Occipital lobe (tissue), 2 donors: ENCODE data around the gene INF2. TPM values are rescaled to one million over a fixed set of nuclear protein-coding genes. Genes with fewer than 3 reads are reported as not detected.
"Not testable (repeated sequence)": the region's sequence is repeated elsewhere in the genome, so short reads cannot be mapped to it uniquely, and the experiment has no call there.

Experiments used
- DNase-seq: peaks from one replicate; lab custom pipeline; 2025; lab: John Stamatoyannopoulos, UW
- total RNA-seq: library from RNA; depleted of rRNA; stranded (reverse); fragments of >200 nt; gene quantifications from one replicate; pipeline ENCODE4 v1.2.3, GENCODE V29; 2014

INF2 gene
- 8.4 TPM for total RNA-seq

DNA sequence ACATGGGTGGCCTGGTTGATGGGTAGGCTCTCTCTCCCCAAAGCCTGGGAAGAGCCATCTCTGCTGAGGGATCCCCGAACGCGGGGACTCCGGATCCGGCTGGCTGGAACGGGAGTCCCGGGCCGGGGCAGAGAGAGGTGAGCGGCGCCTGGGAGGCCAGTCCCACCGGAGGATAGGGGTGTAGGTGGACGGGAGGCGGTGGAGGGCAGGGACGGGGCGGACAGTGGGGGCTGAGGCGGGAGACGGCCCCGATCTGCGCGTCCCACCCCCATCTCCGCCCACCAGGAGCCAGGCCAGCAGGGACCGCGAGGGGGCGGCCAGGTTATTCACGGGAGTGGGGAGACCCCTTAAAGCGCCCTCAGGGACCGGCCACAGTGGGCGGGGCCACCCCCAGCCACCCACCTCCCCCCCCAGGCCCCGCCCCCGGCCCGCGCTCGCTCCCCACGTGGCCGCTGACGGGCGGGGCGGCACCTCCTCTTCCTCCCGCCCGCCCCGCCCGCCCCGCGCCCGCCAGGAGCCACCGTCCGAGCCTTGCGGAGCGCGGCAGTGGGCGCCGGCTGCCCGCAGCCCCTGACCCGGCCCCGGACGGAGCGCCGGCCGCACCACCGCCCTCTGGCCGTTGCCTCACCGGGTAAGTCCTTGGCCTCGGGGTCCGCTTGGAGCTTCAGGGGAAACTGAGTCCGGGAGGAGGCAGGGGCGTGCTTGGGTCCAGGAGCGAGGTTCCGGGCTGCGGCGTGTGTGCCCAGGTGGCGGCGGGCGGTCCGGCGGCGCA, at the start of gene INF2:
INF2 (plus strand) TSS at position 510 of the 772 bp plus-strand sequence. CDS start 11,748 bp downstream, outside the sequence.
- DNase-seq, result no peak

DNA sequence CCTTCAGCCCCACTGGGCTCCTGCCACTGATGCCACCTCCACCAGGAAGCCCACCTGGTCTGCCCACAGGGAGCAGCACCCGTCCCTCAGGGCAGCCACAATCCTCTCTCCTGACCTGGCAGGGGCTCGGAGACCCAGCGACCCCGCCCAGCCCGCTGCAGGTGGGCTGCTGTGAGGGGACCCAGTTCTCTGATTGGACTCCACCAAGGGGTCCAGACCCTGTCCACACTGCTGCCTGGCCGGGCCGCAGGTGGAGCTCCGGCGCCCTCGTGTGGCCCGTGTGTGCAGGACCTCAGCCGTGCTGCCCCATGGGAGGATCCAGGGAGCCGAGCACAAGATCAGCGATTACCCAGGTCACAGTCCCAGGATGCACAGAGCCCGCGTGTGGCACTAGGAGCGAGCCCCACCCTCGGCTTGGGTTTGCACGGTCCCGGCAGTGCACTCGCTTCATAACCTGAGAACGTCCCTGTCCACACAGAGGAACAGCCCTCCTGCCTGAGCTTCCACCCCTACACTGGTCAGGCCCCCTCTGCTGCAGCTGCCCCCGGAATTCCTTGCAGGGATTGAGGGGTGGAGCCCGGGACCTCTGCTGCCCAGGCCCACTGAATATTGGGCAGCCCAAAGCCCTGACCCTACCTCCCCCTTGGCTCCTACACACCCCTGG, 49.4 kb upstream of the INF2 start:
- peak; percentile 47 for DNase-seq

- DNase-seq, result no peak
Measured at GRCh38 chr14:104640681-104641080, 48.7 kb upstream of the INF2 start.

DNA sequence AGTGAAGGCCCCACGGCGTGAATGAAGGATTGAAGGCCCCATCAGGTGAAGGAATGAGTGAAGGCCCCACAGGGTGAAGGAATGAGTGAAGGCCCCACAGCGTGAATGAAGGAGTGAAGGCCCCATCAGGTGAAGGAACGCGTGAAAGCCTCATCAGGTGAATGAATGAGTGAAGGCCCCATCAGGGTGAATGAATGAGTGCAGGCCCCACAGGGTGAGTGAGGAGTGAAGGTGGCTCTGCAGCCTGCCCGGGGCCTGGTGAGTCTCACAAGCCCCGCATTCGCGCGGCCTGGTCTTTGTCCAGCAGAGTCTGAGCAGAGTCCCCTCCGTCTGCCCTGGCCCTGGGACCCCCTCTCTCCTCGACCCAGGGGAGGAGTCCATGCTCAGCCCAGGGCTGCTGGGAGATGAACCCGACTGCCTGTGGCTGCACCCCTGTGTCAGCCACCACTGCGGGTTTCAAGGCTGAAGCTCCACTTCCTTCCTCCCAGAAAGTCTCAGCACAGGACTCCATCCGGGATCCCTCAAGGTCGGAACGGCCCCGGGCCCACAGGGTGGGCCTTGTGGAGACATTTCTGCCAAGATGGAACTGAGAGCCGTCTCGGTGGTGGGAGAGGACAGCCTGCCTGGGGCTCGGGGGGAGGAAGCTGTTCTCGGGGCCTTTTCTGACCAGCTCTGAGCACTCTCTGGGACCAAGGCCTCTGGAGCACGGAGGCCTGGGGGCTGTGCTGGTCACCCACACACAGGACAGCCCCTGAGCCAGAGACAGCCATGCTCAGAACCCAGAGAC, 47.5 kb upstream of the INF2 start:
- DNase-seq, result no peak

GRCh38 chr14:104642540-104642868, 46.9 kb upstream of the INF2 start:
- no peak for DNase-seq

DNA sequence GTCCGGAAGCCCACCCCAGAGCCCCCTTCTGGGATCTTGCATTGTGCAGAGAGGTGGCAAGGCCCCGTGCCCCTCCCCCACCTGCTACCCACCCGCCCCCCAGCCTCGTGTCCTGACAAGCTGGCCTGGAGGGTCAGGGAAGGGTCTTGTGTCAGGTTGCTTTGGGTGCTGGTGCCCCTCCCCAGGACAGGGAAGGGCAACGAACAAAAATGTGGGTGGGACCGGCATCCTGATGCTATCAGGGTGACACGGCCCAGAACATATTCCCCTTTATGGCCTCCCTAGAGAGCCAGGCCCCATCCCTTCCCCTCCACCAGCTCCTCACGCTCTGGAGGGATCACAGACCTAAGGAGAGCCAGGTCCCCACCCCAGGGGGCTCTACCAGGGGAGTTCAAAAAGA, 46.1 kb upstream of the INF2 start:
- no peak for DNase-seq

GRCh38 chr14:104644091-104644635, 45.3 kb upstream of the INF2 start:
- DNase-seq, result no peak

- DNase-seq, result no peak
Measured at GRCh38 chr14:104644656-104645378, 44.6 kb upstream of the INF2 start.

DNA sequence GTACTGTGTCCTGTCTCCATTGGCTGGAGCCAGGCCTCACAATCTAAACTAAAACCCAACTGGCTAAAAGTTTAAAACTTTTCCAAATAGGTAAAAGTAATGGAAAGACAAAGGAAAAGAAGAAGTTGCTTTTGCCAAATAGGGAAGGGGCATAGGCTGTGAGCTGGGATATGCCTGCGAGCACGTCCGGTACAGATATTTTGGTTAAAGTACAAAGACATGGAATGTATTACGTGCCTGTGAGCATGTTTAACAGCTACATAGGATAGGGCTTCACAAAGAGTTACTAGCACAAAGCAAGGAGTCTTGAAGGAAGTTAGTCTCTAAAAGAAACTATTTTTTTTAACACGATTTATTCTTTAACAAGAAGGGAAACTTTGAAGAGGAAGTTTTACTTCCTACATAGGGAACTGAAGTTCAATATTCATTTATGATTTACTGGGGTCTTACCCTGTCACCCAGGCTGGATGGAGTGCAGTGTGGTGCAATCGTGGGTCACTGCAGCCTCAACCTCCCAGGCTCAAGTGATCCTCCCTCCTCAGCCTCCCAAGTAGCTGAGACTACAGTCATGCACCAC, 41.9 kb upstream of the INF2 start:
- DNase-seq, result no peak

DNA sequence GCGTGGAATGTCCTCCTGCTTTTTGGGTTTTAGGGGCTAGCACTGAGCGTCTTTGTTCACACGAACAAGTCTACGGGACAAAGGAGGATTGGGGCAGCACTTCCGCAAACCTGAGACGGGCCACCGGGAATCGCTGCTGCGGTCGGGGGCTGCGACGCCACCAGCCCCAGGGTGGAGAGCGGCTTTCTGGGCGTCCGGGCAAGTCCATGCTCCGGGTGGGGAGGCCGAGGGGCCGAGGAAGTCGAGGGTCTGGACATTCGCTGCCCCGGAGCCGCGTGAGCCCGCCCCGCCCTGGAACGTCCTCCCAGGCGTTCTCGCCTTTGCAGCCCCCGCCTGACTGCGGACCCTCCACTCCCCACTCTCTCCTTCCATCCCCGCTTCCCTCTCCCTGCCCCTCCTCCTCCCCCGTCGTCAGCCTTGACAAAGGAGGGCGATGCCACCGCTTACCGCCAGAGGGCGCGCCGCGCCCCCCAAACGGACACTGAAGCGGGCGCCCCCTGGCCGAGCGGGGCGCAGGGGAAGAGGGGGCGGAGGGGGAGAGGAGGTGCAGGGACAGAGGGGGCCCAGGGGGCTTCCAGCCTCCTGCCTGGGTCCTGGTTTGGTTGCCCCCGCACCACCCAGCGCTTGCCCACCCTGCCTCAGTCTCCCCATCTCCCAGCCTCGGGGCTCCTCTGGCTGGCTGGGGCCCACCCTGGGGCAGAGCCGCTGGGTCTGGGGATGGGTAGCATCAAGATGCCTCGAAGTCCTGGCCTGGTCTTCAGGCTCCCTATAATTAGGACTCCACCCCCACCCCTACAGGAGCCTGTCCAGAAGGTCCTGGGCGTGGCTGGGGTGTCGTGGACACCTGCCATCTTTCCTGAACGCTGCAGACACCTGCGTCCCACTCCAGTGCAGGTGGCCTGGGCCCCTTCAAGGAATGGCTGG, 39.1 kb upstream of the INF2 start:
- DNase-seq, result peak; percentile 17

DNA sequence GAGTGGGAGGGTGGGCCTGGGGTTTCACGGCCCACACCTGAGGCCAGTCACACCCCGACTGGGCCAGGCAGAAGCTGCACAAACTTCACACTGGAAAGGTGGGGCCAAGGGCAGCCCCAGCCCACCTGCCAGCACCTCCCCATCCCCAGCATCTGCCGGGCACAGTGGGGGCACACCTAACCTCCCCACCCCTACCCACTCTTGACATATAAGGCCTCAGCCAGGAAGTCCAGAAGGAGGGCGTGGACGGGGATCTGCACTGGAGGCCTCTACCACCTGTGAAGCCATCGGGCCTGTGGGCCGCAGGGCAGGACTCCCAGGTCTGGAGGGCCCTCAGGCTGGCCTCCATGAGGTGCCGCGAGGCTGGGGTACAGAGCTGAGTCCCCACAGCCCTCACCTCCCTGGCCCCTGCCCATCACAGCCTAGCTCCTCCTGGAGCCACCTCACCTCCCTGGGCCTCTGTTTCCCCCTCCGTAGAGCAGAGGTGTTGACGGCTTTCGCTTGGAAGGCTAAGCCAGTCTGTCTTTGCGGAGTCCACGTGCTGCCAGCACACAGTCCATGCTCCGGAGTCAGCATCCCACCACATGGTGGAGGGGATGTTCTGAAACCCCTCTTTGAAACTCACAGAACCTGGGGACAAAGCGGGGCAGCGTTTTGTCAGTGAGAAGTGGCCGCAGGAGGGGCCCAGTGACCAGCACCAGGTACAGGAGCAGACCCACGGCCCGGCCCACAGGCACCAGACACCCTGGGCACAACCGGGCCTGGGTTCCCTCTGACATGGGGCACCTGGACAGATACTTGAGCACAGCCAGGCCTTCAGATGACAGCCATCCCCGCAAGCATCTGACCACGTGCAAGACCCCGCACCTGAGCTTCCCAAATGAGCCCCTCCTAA, 38.2 kb upstream of the INF2 start:
- DNase-seq, result no peak

DNA sequence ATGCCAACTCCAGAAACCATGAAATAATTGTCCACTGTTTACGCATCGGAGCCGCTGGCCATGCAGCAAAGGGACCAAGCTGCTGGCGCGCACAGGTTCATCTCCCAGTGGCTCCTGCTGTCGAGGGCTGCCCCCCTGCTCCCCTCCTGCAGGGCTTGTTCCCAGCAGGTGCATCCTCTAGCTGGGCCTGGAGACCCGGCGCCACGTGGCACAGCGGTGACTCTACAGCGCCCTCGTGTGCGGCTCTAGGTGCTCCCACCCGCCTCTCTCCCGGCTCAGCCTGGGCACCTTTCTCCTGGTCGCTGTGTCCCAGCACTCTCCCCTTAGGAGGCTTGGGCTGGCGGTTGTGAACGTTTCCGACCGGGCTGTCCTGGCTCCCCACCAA, 37.5 kb upstream of the INF2 start:
- DNase-seq, result no peak

- no peak for DNase-seq
Measured at GRCh38 chr14:104652386-104652785, 37.0 kb upstream of the INF2 start.

DNA sequence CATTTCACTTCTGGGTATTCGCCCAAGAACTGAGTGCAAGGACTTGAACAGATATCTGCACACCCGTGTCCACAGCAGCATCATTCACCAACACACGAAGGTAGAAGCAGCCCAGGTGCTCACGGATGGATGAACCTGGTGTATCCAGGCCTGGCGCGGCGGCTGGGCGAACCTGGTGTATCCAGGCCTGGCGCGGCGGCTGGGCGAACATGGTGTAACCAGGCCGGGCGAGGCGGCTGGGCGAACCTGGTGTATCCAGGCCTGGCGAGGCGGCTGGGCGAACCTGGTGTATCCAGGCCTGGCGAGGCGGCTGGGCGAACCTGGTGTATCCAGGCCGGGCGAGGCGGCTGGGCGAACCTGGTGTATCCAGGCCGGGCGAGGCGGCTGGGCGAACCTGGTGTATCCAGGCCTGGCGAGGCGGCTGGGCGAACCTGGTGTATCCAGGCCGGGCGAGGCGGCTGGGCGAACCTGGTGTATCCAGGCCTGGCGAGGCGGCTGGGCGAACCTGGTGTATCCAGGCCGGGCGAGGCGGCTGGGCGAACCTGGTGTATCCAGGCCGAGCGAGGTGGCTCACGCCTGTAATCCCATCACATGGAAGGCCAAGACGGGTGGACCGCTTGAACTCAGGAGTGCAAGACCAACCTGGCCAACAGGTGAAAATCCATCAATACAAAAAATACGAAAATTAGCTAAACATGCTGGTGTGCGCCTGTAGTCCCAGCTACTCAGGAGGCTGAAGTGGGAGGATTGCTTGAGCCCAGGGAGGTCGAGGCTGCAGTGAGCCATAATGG, 36.1 kb upstream of the INF2 start:
- not testable (repeated sequence) for DNase-seq

GRCh38 chr14:104654119-104654518, 35.3 kb upstream of the INF2 start:
- DNase-seq, result no peak

DNA sequence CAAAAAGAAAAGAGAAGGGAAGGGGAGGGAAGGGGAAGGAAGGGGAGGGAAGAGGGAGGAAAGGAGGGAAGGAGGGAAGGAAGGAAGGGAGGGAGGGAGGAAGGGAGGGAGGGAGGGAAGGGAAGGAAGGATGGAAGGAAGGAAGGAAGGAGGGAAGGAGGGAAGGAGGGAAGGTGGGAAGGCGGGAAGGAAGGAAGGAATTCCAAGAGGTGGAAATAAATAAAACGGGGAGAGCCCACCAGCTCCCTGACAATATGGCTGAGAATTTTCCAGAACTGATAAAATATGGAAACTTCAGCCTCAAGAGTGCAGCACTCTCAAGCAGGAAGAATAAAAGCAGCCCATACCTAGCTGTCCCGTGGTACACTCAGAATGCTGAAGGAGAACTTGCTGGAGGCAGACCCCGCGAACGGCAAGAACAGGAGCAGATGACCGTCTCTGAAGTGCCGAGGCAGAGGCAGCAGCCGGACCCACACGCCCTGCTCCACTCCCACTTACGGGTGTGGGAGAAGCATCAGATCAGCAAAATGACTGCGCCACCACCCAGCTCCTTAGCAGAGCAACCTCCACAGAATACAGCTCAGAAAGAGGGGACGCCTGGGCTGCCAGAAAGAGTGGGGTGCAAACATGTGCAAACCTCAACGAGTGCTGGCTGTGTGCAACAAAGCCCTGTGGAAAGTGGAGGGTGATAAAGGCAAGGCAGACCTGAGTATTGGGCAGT, 34.1 kb upstream of the INF2 start:
- peak; percentile 29 for DNase-seq

DNA sequence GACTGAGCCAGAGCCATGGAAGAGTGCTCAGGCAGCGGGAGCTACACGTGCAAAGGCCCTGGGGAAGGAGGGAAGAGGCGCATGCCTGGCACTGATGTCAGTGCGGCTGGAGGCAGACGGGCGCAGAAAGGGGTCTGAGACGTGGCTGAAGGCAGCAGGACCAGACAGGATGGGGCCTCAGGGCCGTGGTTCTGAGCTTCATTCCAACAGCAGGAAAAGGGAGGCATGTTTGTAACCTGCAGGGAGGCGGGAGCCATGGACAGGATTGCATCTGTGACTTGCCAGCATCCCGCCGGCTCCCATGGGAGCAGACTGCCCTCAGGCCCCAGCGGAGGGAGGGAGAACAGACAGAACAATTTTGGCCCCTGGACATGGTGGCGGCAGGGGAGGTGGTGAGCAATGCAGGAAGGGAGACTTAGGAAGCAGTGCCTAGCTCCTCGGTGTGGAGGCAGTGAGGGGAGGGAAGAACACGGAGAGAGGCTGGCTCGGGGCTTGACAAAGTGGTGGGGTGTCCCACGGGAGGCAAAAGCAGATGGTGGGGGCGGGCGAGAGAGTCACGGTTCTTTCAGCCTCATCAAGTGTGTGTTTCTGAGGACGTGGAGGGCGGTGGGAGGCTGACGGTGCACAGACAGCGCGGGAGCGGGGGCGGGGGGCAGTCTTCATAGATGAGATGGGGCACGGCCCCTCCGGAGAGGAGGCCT, 33.3 kb upstream of the INF2 start:
- DNase-seq, result peak; percentile 37
